OCI-LY1 (cell line): ENCODE results near the gene PDLIM5.

Experiments used
- EZH2 ChIP-seq: fragments of 200-600 bp; sonication (generic), shearing (Covaris generic); IDR thresholded peaks from 2 replicates; pipeline ENCODE4 v1.8.0; 2017; ENCODE audit warnings: borderline replicate concordance, mixed run types, mild to moderate bottlenecking, antibody characterized with exemption, low read length, moderate library complexity, mixed read lengths
- TF ChIP-seq, protein P1 (sequence below): fragments of 200-600 bp; sonication (generic), shearing (Covaris generic); IDR thresholded peaks from 2 replicates; pipeline ENCODE4 v1.5.1; 2017; ENCODE audit warnings: mild to moderate bottlenecking, antibody characterized with exemption, low read length, moderate library complexity, mixed read lengths

DNA sequence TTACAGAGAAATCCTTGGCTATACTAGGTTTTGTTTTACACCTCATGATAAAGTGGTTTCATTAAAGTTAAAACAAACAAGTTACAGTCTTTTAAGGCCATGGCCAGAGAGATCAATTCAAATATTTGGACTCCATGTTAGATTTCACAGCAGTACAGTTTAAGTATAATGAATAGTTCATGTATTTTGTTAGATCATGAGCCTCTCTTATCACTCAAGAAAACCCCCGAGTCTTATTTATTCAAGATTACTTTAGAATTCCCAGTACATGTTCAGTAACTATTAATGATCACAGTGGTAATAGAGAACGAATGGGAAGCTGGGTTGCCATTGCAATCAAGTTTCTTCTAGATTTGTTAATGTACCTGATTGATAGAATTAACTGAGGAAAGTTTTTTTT lies 15.2 kb downstream of the PDLIM5 start:
- TF ChIP-seq, protein P1, sequence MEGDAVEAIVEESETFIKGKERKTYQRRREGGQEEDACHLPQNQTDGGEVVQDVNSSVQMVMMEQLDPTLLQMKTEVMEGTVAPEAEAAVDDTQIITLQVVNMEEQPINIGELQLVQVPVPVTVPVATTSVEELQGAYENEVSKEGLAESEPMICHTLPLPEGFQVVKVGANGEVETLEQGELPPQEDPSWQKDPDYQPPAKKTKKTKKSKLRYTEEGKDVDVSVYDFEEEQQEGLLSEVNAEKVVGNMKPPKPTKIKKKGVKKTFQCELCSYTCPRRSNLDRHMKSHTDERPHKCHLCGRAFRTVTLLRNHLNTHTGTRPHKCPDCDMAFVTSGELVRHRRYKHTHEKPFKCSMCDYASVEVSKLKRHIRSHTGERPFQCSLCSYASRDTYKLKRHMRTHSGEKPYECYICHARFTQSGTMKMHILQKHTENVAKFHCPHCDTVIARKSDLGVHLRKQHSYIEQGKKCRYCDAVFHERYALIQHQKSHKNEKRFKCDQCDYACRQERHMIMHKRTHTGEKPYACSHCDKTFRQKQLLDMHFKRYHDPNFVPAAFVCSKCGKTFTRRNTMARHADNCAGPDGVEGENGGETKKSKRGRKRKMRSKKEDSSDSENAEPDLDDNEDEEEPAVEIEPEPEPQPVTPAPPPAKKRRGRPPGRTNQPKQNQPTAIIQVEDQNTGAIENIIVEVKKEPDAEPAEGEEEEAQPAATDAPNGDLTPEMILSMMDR: no peak
- no peak for TF ChIP-seq EZH2
